ENCODE data around the gene HECTD2.
"Not testable (repeated sequence)": the region's sequence is repeated elsewhere in the genome, so short reads cannot be mapped to it uniquely, and the experiment has no call there.

GRCh38 chr10:91365519-91365918 lies 44.6 kb upstream of the HECTD2 start:
- TF ChIP-seq POLR2AphosphoS5, CTCF, EP300 (IDR thresholded peaks at IDR 0.05): not testable (repeated sequence)
